Psoas muscle (tissue), 8 donors: ENCODE results near the gene CENPU. TPM values are rescaled to one million over a fixed set of nuclear protein-coding genes. Genes with fewer than 3 reads are reported as not detected.

Experiments used
- ATAC-seq, 4 donors: fragments of 200-7000 bp; cut with Tn5 transposase; one replicate each; pipeline ENCODE4 v1.9.1; 2020; ENCODE audit warnings: moderate library complexity in 3 of 4, mild to moderate bottlenecking in 2 of 4
- DNase-seq, 2 donors: peaks; one replicate each; pipeline ENCODE4 v3.0.0-alpha.2; 2020
- H3K27ac ChIP-seq: fragments of 200-600 bp; one replicate; pipeline ENCODE4 v1.8.0; 2022
- H3K27me3 ChIP-seq, 3 donors: fragments of 200-600 bp in 1 of 3; one replicate each; pipeline versions ENCODE4 v1.6.1 to v1.8.0; 2013 to 2022; ENCODE audit warnings: low read length in 2 of 3, mild to moderate bottlenecking in 2 of 3, moderate library complexity in 1 of 3; ENCODE audit not compliant: insufficient read depth in 3 of 3
- H3K36me3 ChIP-seq, 2 donors: fragments of 200-600 bp in 1 of 2; one replicate each; pipeline versions ENCODE4 v1.6.1 to v1.8.0; 2013 to 2022; ENCODE audit warnings: low read depth in 1 of 2, mild to moderate bottlenecking in 1 of 2, moderate library complexity in 1 of 2; ENCODE audit not compliant: insufficient read depth in 1 of 2
- H3K4me1 ChIP-seq: fragments of 200-600 bp; one replicate; pipeline ENCODE4 v1.8.0; 2022
- H3K4me3 ChIP-seq: fragments of 200-600 bp; one replicate; pipeline ENCODE4 v1.8.0; 2022; ENCODE audit warnings: mild to moderate bottlenecking
- H3K9me3 ChIP-seq: fragments of 200-600 bp; one replicate; pipeline ENCODE4 v1.8.0; 2022
- WGBS, 3 donors: extraction: QIAGEN DNeasy Blood & Tissue Kit; methylation state at CpG; one replicate each; pipeline versions ENCODE4 v1.1.6 to v1.1.7; 2013; 5-methylcytosine and 5-hydroxymethylcytosine counted together
- intact Hi-C, 2 donors: fragments of 100-400 bp; cut with DNase I; formaldehyde crosslinking; loops; one replicate each; pipeline versions ENCODE4 v1.11.0 to v1.14.2; 2022
- polyA plus RNA-seq, 3 donors: library from polyadenylated mRNA; stranded (reverse); fragments of 200-250 nt; gene quantifications; one replicate each; pipeline ENCODE4 v1.2.3, GENCODE V29; 2013
- total RNA-seq, 4 donors: library from RNA; stranded (reverse); fragmentation: NEBNext Ultra II Directional in 2 of 4; extraction: Animal tissue kit (Norgen Biotek cat#: 25700) in 2 of 4; gene quantifications; one replicate each; pipeline versions ENCODE4 v1.2.1 to v1.2.4, GENCODE V29; 2021 to 2023
- TF ChIP-seq, protein P1 (sequence below): fragments of 200-600 bp; IDR thresholded peaks from one replicate; pipeline ENCODE4 v1.8.0; 2022; ENCODE audit warnings: antibody characterized with exemption
- donor health status: healthy with polysubstance abuse.
- donor health status: DM: no; HTN: no; CAD: no; lungs with moderate emphysema.
- donor health status: Bipolar disorder and iron deficiency.
- donor health status: healthy.
- donor health status: DM: yes; HTN: yes; CAD: no.
- donor health status: DM: no; HTN: no; CAD: no.
- donor health status: DM: no; HTN: no; CAD: no.
- donor health status: DM: yes; HTN: yes; CAD: no.

CENPU gene
- total and polyA plus RNA-seq, 7 donors, result 0.63 to 2.0 (median 1.1) TPM

DNA sequence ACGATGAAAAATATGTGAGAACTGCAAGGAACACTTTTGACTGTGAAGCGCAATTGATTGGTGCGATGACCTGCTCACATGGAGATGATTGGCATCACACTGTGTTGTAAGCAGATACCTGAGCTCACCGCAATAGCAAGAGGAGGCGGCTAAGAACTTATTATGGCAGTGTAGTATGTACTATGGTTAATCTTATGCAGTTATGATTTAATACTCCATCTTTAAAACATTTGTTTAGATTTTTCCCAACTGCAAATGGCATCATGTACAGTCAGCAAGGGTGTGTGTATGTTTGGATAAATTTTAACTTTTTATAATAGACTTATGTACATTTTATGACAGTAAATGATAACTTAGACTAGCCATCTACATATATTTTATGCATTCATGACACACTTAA, 58.9 kb downstream of the CENPU start:
- intact Hi-C loops, result no loop called here
- DNase-seq, result no peak
- peaks cover 0 to 48% of the 10 kb centered on the region in 2 donors for H3K36me3 ChIP-seq

DNA sequence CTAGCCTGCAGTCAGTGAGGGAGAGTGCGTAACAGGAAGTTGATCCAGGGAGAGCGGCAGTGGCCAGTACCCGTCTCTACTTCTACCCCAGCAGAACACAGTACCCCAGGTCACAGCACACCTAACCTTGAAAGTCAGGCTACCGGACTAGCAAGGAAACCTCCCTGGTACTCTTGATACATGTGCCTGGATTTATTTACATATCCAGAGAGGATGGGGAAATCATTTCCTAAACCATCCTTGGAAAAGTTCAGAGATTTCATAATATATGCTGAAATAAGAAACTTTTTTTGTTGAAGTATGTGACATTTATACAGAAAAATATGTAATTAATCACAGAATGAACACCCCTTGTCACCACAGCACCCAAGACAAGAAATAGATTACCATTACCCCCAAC, 59.9 kb downstream of the CENPU start:
- Histone ChIP-seq H3K4me1 (no peaks in the 10 kb centered on the region), H3K9me3 (no peaks in the 10 kb centered on the region), H3K36me3 (peaks cover 0 to 47% of the 10 kb centered on the region in 2 donors), H3K27ac (no peak overlapping the region), H3K27me3 (no peaks in the 10 kb centered on the region), H3K4me3 (no peak overlapping the region)
- TF ChIP-seq, protein P1, sequence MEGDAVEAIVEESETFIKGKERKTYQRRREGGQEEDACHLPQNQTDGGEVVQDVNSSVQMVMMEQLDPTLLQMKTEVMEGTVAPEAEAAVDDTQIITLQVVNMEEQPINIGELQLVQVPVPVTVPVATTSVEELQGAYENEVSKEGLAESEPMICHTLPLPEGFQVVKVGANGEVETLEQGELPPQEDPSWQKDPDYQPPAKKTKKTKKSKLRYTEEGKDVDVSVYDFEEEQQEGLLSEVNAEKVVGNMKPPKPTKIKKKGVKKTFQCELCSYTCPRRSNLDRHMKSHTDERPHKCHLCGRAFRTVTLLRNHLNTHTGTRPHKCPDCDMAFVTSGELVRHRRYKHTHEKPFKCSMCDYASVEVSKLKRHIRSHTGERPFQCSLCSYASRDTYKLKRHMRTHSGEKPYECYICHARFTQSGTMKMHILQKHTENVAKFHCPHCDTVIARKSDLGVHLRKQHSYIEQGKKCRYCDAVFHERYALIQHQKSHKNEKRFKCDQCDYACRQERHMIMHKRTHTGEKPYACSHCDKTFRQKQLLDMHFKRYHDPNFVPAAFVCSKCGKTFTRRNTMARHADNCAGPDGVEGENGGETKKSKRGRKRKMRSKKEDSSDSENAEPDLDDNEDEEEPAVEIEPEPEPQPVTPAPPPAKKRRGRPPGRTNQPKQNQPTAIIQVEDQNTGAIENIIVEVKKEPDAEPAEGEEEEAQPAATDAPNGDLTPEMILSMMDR, result no peak
- WGBS, 3 donors, result 94 to 97% (median 95%) methylated on average over 4 of the region's 4 CpGs
- ATAC-seq (no peak), DNase-seq (no peak)
- intact Hi-C loops, result no loop called here

More for the DNA sequence above, 58.9 kb downstream of the CENPU start:
- ATAC-seq, result no peak
- Histone ChIP-seq H3K9me3 (no peaks in the 10 kb centered on the region), H3K4me3 (no peak overlapping the region), H3K27ac (no peak overlapping the region), H3K27me3 (no peaks in the 10 kb centered on the region), H3K4me1 (no peaks in the 10 kb centered on the region)
- WGBS, 3 donors, result 86 to 95% (median 87%) methylated on average over 5 of the region's 5 CpGs
- TF ChIP-seq, protein P1, result no peak

DNA sequence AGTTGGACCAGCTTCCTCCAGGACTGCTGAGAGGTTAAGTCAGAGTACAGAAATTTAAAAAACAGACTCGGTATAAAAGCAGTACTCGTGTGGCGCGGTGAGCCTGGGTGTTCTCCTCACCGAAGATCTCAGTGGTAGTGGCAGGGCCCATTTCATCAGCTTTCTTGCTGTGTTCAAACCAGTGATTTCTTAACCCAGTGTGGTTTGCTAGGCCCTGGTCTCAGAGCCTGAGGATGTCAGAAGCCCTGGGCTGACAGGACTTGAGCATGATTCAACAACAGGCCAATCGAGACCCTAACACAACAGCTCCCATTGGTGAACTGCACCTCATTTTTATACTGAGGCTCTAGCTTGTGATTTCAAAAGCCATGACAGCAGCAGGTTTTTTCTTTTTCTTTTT, 61.2 kb downstream of the CENPU start:
- WGBS, 3 donors, result 93 to 97% (median 97%) methylated on average over 6 of the region's 6 CpGs
- intact Hi-C loops, result no loop called here
- Histone ChIP-seq H3K36me3 (peaks cover 0 to 60% of the 10 kb centered on the region in 2 donors), H3K4me3 (no peak overlapping the region), H3K9me3 (no peaks in the 10 kb centered on the region), H3K4me1 (no peaks in the 10 kb centered on the region), H3K27ac (no peak overlapping the region), H3K27me3 (no peaks in the 10 kb centered on the region)
- TF ChIP-seq, protein P1, result no peak
- DNase-seq (no peak), ATAC-seq (no peak)

DNA sequence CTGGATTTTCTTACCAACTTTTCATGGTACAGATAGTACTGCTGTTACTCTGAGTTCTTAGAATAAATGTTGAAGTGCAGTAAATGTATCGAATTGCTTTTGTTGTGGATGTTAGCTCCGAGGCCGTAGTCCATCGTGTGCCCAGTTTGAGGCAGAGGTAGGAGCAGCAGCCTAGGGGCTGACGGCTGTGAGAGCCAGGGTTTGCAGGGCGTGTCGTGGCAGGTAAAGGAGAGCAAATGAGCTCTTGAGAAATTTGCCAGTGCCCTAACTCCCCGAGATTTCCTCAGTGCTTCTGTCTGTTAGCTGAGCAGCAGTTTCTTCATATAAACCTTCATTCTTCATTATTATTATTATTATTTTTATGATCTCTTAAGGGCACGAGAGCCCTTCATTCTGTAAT, 62.8 kb downstream of the CENPU start:
- DNase-seq (no peak), ATAC-seq (no peak)
- WGBS, 3 donors, result 78 to 90% (median 78%) methylated on average over 9 of the region's 9 CpGs
- TF ChIP-seq, protein P1, result no peak
- Histone ChIP-seq H3K9me3 (no peaks in the 10 kb centered on the region), H3K27ac (no peak overlapping the region), H3K4me1 (no peaks in the 10 kb centered on the region), H3K36me3 (peaks cover 0 to 76% of the 10 kb centered on the region in 2 donors), H3K4me3 (no peak overlapping the region), H3K27me3 (no peaks in the 10 kb centered on the region)
- intact Hi-C loops, result no loop called here

DNA sequence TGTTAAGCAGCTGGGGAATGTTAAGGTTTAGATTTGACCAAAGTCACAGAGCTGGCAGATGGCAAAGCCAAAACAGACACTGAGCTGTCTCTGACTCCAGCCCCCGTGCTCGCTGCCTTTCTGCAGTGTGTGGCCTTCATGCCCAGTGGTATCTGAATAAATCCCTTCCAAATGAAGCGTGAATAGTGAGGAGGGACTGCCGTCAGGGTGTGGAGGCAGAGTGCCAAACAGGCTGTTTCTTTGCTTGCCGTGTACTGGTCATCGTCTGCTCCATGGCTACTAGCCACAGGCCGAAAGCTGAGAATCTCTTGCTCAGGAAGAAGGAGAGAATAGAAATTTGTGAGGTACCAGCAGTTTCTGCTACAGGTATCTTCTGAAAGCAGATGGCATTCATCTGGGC, 64.6 kb downstream of the CENPU start:
- Histone ChIP-seq H3K27ac (no peak overlapping the region), H3K9me3 (no peaks in the 10 kb centered on the region), H3K27me3 (no peaks in the 10 kb centered on the region), H3K4me1 (no peaks in the 10 kb centered on the region), H3K4me3 (no peak overlapping the region), H3K36me3 (peaks cover 0 to 75% of the 10 kb centered on the region in 2 donors)
- TF ChIP-seq, protein P1, result no peak
- 38 to 68% (median 50%) methylated on average over 7 of the region's 7 CpGs for WGBS, 3 donors
- intact Hi-C loops, result no loop called here
- no peak for DNase-seq
- ATAC-seq, result no peak
